BLaER1 treated with 17β-estradiol and CSF1 and Interleukin-3, amounts not matched to agents 10 nM and 100 nM (cell line): Measurements from ENCODE around the gene REV3L.

Experiments used
- H3K27ac ChIP-seq, 11 experiments: shearing (Covaris generic); formaldehyde crosslinking; 2 replicates each; pipeline ENCODE4 v1.8.1; 2022
- H3K27me3 ChIP-seq, 11 experiments: shearing (Covaris generic); formaldehyde crosslinking; 2 replicates each; pipeline ENCODE4 v1.8.1; 2022
- H3K36me3 ChIP-seq, 11 experiments: shearing (Covaris generic); formaldehyde crosslinking; 2 replicates each; pipeline ENCODE4 v1.8.1; 2022
- H3K4me1 ChIP-seq, 10 experiments: shearing (Covaris generic); formaldehyde crosslinking; 2 replicates each; pipeline ENCODE4 v1.8.1; 2022
- H3K4me2 ChIP-seq, 11 experiments: shearing (Covaris generic); formaldehyde crosslinking; 2 replicates each; pipeline ENCODE4 v1.8.1; 2022
- H3K4me3 ChIP-seq, 10 experiments: shearing (Covaris generic); formaldehyde crosslinking; 2 replicates each; pipeline ENCODE4 v1.8.1; 2022
- H3K9ac ChIP-seq, 11 experiments: shearing (Covaris generic); formaldehyde crosslinking; 2 replicates each; pipeline ENCODE4 v1.8.1; 2022
- H3K9me3 ChIP-seq, 11 experiments: shearing (Covaris generic); formaldehyde crosslinking; replicated peaks in 1 of 11; 2 replicates each; pipeline ENCODE4 v1.8.1; 2022
- H4K20me1 ChIP-seq, 11 experiments: shearing (Covaris generic); formaldehyde crosslinking; 2 replicates each; pipeline ENCODE4 v1.8.1; 2022
- Cebpa-rat ChIP-seq, 11 experiments: shearing (Covaris generic); IDR thresholded peaks; 2 replicates each; pipeline ENCODE4 v1.8.1; 2022

REV3L gene

GRCh38 chr6:111411978-111412566 lies 70.9 kb downstream of the REV3L start:
- TF ChIP-seq Cebpa-rat (IDR thresholded peaks at IDR 0.05), result no peak
- no peaks in the 10 kb centered on the region for H3K27me3 ChIP-seq
- peaks cover 16 to 87% (median 69%) of the 10 kb centered on the region in 11 experiments; a peak in 20 of 22 replicates for H3K36me3 ChIP-seq
- H3K9me3 ChIP-seq, result no peaks in the 10 kb centered on the region
- peak overlapping the region; percentile 15 to 92 (median 67); a peak in 19 of 22 replicates for H3K4me2 ChIP-seq
- no peak overlapping the region for H3K4me3 ChIP-seq
- peak overlapping the region in 4 of 11 experiments; percentile 40 to 66 (median 60); a peak in 6 of 22 replicates for H3K9ac ChIP-seq
- peak overlapping the region in 9 of 11 experiments; percentile 4 to 88 (median 68); a peak in 14 of 22 replicates for H3K27ac ChIP-seq
- H3K4me1 ChIP-seq, result peaks cover 25 to 87% (median 36%) of the 10 kb centered on the region in 10 experiments
- H4K20me1 ChIP-seq, result peaks cover 0 to 12% (median 2%) of the 10 kb centered on the region in 11 experiments; a peak in 6 of 22 replicates

DNA sequence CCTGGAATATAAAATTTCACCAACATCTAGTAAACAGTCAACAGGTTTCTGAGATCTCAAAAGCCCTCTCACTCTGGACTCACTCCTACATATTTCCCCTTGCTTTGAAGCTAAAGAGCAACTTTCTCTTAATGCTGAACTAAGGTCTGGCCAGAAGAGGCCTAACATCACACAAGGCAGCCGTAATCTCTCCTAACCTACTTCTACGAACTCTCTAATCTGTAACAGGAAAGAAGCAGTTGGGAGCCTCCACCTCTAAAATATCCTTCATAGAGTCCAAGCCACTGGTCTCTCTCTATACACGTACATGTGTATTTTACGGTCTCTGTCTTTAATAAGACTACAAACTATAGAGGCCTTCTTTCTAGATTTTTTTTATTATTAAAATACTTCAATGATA lies 72.0 kb downstream of the REV3L start:
- Histone ChIP-seq H3K27ac (peak overlapping the region; percentile 12 to 88 (median 67); a peak in 20 of 22 replicates), H3K4me2 (peak overlapping the region; percentile 66 to 92 (median 75))

DNA sequence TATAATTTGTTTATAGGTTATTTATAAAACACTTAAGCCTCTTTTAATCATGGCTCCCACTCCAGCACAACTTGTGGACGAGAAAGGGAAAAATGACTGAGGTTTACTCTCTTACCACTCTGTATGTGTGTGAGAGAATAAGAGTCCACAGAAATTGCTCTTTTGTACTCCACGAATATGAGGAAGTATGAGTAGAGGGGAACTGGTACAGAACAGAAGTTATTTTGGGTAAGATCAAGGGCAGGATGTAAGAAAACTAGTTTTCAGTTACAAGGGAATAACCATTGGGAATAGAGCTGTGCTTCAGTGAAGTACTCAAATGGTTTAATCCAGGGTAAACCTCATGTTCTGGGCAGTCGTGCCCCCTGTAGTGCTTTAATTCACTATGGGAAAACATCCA lies 72.6 kb downstream of the REV3L start:
- Histone ChIP-seq H3K4me3 (peak overlapping the region in 2 of 10 experiments; percentile 8; a peak in 3 of 20 replicates), H3K4me1 (peaks cover 32 to 93% (median 48%) of the 10 kb centered on the region in 10 experiments), H3K27me3 (no peaks in the 10 kb centered on the region), H3K9ac (peak overlapping the region in 6 of 11 experiments; percentile 4 to 72 (median 42); a peak in 10 of 22 replicates), H3K4me2 (peak overlapping the region; percentile 66 to 92 (median 75)), H4K20me1 (no peaks in the 10 kb centered on the region), H3K9me3 (peaks cover 0 to under 1% (median 0%) of the 10 kb centered on the region in 11 experiments; a peak in 2 of 22 replicates), H3K36me3 (peaks cover 7 to 73% (median 61%) of the 10 kb centered on the region in 11 experiments; a peak in 20 of 22 replicates), H3K27ac (peak overlapping the region; percentile 12 to 88 (median 67); a peak in 21 of 22 replicates)
- no peak for TF ChIP-seq Cebpa-rat (IDR thresholded peaks at IDR 0.05)

More for the DNA sequence above, 72.0 kb downstream of the REV3L start:
- Histone ChIP-seq H4K20me1 (peaks cover 0 to 2% (median 0%) of the 10 kb centered on the region in 11 experiments; a peak in 1 of 22 replicates), H3K4me1 (peaks cover 31 to 87% (median 46%) of the 10 kb centered on the region in 10 experiments), H3K27me3 (no peaks in the 10 kb centered on the region), H3K9ac (peak overlapping the region in 6 of 11 experiments; percentile 4 to 72 (median 42); a peak in 9 of 22 replicates), H3K36me3 (peaks cover 14 to 78% (median 66%) of the 10 kb centered on the region in 11 experiments; a peak in 20 of 22 replicates), H3K9me3 (no peaks in the 10 kb centered on the region), H3K4me3 (no peak overlapping the region; a peak in 2 of 20 replicates)
- no peak for TF ChIP-seq Cebpa-rat (IDR thresholded peaks at IDR 0.05)

GRCh38 chr6:111409430-111409829 lies 73.6 kb downstream of the REV3L start:
- Histone ChIP-seq H3K27ac (peak overlapping the region in 3 of 11 experiments; percentile 74 to 88 (median 78); a peak in 4 of 22 replicates), H3K9ac (peak overlapping the region in 1 of 11 experiments; percentile 61; a peak in 1 of 22 replicates), H4K20me1 (no peaks in the 10 kb centered on the region), H3K4me2 (peak overlapping the region in 6 of 11 experiments; percentile 74 to 92 (median 81); a peak in 9 of 22 replicates), H3K4me1 (peaks cover 32 to 97% (median 48%) of the 10 kb centered on the region in 10 experiments), H3K9me3 (peaks cover 2 to 10% (median 7%) of the 10 kb centered on the region in 11 experiments), H3K36me3 (peaks cover 6 to 73% (median 61%) of the 10 kb centered on the region in 11 experiments; a peak in 21 of 22 replicates), H3K27me3 (no peaks in the 10 kb centered on the region), H3K4me3 (0 out of 20 replicates have a peak overlapping the region, but pooled peaks of 1 of the 10 experiments have one; percentile 1)
- TF ChIP-seq Cebpa-rat (IDR thresholded peaks at IDR 0.05), result no peak

DNA sequence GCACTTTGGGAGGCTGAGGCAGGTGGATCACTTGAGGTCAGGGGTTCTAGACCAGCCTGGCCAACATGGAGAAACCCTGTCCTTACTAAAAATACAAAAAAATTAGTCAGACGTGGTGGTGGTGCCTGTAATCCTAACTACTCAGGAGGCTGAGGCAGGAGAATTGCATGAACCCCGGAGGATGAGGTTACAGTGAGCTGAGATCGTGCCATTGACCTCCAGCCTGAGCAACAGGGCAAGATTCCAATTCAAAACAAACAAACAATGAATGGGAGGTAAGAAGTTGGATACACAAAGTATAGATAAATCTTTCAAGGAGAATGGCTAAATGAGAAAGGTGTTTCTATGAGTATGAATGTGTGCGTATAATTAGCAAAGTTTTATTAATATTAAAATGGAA lies 75.3 kb downstream of the REV3L start:
- Histone ChIP-seq H3K4me3 (peak overlapping the region in 1 of 10 experiments; percentile 25; a peak in 1 of 20 replicates), H3K4me2 (peak overlapping the region in 3 of 11 experiments; percentile 64 to 92 (median 90); a peak in 6 of 22 replicates), H3K4me1 (peaks cover 31 to 80% (median 42%) of the 10 kb centered on the region in 10 experiments), H3K27ac (peak overlapping the region in 5 of 11 experiments; percentile 70 to 93 (median 85); a peak in 8 of 22 replicates), H3K9me3 (peaks cover 12 to 23% (median 19%) of the 10 kb centered on the region in 11 experiments), H3K36me3 (peaks cover 24 to 73% (median 62%) of the 10 kb centered on the region in 11 experiments; a peak in 21 of 22 replicates), H4K20me1 (no peaks in the 10 kb centered on the region), H3K27me3 (no peaks in the 10 kb centered on the region), H3K9ac (0 out of 22 replicates have a peak overlapping the region, but pooled peaks of 1 of the 11 experiments have one; percentile 80)
- no peak for TF ChIP-seq Cebpa-rat (IDR thresholded peaks at IDR 0.05)

DNA sequence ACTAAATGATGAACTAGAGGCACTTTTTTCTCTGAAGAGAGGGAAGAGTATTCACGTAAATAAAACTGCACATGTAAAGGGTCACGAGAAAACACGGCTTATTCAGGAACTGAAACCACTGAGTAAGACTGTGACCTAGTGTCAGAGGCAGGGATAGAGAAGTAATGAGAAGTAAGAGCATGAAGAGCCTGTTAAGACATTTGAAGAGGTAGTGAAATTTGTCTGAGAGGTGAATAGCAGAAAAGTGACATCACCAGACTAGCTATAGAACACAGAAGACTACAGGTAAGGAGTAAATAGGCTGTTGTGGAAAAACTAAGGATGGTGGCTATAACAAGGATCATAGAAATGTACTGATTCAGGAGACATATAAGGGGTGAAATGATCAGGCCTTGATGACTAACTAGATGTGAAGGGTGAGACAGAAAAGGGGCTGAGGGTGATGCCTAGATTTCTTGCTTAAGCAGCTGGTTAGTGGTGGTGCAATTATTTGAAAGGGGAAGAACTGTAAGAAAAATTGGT lies 76.8 kb downstream of the REV3L start:
- Histone ChIP-seq H3K4me1 (peaks cover 22 to 66% (median 29%) of the 10 kb centered on the region in 10 experiments), H3K4me3 (peak overlapping the region in 1 of 10 experiments; percentile 25; a peak in 2 of 20 replicates), H4K20me1 (no peaks in the 10 kb centered on the region), H3K9me3 (peaks cover 12 to 23% (median 19%) of the 10 kb centered on the region in 11 experiments), H3K4me2 (peak overlapping the region in 8 of 11 experiments; percentile 36 to 92 (median 58); a peak in 16 of 22 replicates), H3K9ac (peak overlapping the region in 6 of 11 experiments; percentile 28 to 80 (median 67); a peak in 11 of 22 replicates), H3K36me3 (peaks cover 37 to 84% (median 74%) of the 10 kb centered on the region in 11 experiments; a peak in 21 of 22 replicates), H3K27me3 (no peaks in the 10 kb centered on the region), H3K27ac (peak overlapping the region in 9 of 11 experiments; percentile 10 to 93 (median 70); a peak in 14 of 22 replicates)
- no peak for TF ChIP-seq Cebpa-rat (IDR thresholded peaks at IDR 0.05)

- H3K27me3 ChIP-seq, result no peaks in the 10 kb centered on the region
- peaks cover 44 to 82% (median 74%) of the 10 kb centered on the region in 11 experiments; a peak in 21 of 22 replicates for H3K36me3 ChIP-seq
- H3K9ac ChIP-seq, result no peak overlapping the region
- H3K27ac ChIP-seq, result no peak overlapping the region
- no peak for TF ChIP-seq Cebpa-rat (IDR thresholded peaks at IDR 0.05)
- peaks cover 12 to 23% (median 19%) of the 10 kb centered on the region in 11 experiments for H3K9me3 ChIP-seq
- peaks cover 8 to 50% (median 12%) of the 10 kb centered on the region in 10 experiments; a peak in 19 of 20 replicates for H3K4me1 ChIP-seq
- H3K4me3 ChIP-seq, result no peak overlapping the region
- H3K4me2 ChIP-seq, result no peak overlapping the region
- H4K20me1 ChIP-seq, result no peaks in the 10 kb centered on the region
Observed at GRCh38 chr6:111403388-111403787, 79.6 kb downstream of the REV3L start.

DNA sequence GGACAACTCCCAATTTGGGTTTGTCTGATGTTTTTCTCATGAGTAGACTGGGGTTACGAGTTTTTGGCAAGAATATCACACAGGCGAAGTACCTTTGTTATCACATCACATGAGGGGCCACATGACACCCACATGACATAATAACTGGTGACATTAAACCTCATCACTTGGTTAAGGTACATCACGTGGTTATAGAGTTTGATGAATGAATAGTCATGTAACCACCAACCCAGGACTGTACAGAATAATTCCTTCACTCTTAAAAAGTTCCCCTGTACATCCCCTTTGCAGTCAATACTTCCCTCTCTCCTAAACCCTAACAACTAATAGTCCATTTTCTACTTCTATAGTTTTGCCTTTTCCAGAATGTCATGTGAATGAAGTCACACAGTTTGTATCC lies 83.4 kb downstream of the REV3L start:
- peaks cover 43 to 98% (median 83%) of the 10 kb centered on the region in 11 experiments; a peak in 21 of 22 replicates for H3K36me3 ChIP-seq
- H3K9ac ChIP-seq, result no peak overlapping the region
- H3K27ac ChIP-seq, result no peak overlapping the region; a peak in 1 of 22 replicates
- TF ChIP-seq Cebpa-rat (IDR thresholded peaks at IDR 0.05), result no peak
- H3K4me2 ChIP-seq, result peak overlapping the region in 1 of 11 experiments; percentile 32; a peak in 2 of 22 replicates
- H3K4me1 ChIP-seq, result peaks cover 0 to 20% (median 0%) of the 10 kb centered on the region in 10 experiments; a peak in 3 of 20 replicates
- H4K20me1 ChIP-seq, result no peaks in the 10 kb centered on the region
- H3K9me3 ChIP-seq, result peaks cover 12 to 31% (median 15%) of the 10 kb centered on the region in 11 experiments
- no peaks in the 10 kb centered on the region for H3K27me3 ChIP-seq
- no peak overlapping the region for H3K4me3 ChIP-seq
